GM12878 (cell line): ENCODE data around the gene UQCR10. TPM values are rescaled to one million over a fixed set of nuclear protein-coding genes. Genes with fewer than 3 reads are reported as not detected.

Source experiments
- CEBPZ ChIP-seq: fragments of 150-350 bp; IDR thresholded peaks from 2 replicates; pipeline ENCODE4 v1.6.1; 2016; ENCODE audit warnings: low read depth, low read length
- CUX1 ChIP-seq: IDR thresholded peaks from 2 replicates; pipeline ENCODE4 v1.6.1; 2012; ENCODE audit warnings: improper control_type of control experiment, low read depth, low read length; ENCODE audit not compliant: insufficient replicate concordance
- FOS ChIP-seq: IDR thresholded peaks from 3 replicates; pipeline ENCODE4 v1.6.1; 2011; ENCODE audit warnings: borderline replicate concordance; ENCODE audit not compliant: insufficient read length; ENCODE audit errors: extremely low read depth
- IKZF1 ChIP-seq: fragments of 450-650 bp; conservative IDR thresholded peaks from 2 replicates; pipeline ENCODE4 v1.6.1; 2017; ENCODE audit warnings: antibody characterized with exemption, mild to moderate bottlenecking
- KLF5 ChIP-seq: fragments of 450-650 bp; IDR thresholded peaks from 2 replicates; pipeline ENCODE4 v1.6.1; 2014; ENCODE audit warnings: mild to moderate bottlenecking; ENCODE audit not compliant: partially characterized antibody
- MTA3 ChIP-seq: IDR thresholded peaks from 2 replicates; pipeline ENCODE4 v1.6.1; 2012; ENCODE audit warnings: low read length, inconsistent platforms, borderline replicate concordance
- POLR2AphosphoS5 ChIP-seq: IDR thresholded peaks from 2 replicates; pipeline ENCODE4 v1.6.1; 2011; ENCODE audit warnings: mild to moderate bottlenecking, low read length, inconsistent platforms
- RB1 ChIP-seq: fragments of 450-650 bp; formaldehyde crosslinking; IDR thresholded peaks from 2 replicates; pipeline ENCODE4 v1.6.1; 2017; ENCODE audit warnings: mild to moderate bottlenecking, borderline replicate concordance
- RBBP5 ChIP-seq: fragments of 200-600 bp; sonication (generic); conservative IDR thresholded peaks from 2 replicates; pipeline ENCODE4 v1.6.1; 2016
- RELA ChIP-seq: fragments of 450-650 bp; IDR thresholded peaks from 2 replicates; pipeline ENCODE4 v1.8.0; 2014; ENCODE audit warnings: borderline replicate concordance; ENCODE audit not compliant: partially characterized antibody
- SP1 ChIP-seq: IDR thresholded peaks from one replicate; pipeline ENCODE4 v1.6.1; 2011; ENCODE audit warnings: low read depth, low read length
- SREBF2 ChIP-seq: IDR thresholded peaks from 2 replicates; pipeline ENCODE4 v1.6.1; 2012; ENCODE audit warnings: mild to moderate bottlenecking, low read length
- ZBTB4 ChIP-seq: fragments of 450-650 bp; formaldehyde crosslinking; IDR thresholded peaks from 2 replicates; pipeline ENCODE4 v1.4.0; 2022; ENCODE audit warnings: mild to moderate bottlenecking, moderate library complexity
- polyA plus RNA-seq, 11 experiments: library from polyadenylated mRNA; depleted of rRNA in 4 of 11; unstranded in 6 of 11; stranded (reverse) in 5 of 11; fragments of >200 nt; fragmentation: Nextera tagmentation in 4 of 11; fragmentation: Illumina TruSeq in 1 of 11; extraction: Ambion mirVana in 4 of 11; extraction: Trizol in 1 of 11; gene quantifications; 1 replicate in 1 of 11; 2 replicates in 10 of 11; pipeline versions ENCODE4 v1.2.1 to v1.2.3, GENCODE V29; 2011 to 2016; ENCODE audit warnings: inconsistent platforms in 2 of 11, missing spikeins in 2 of 11, low read depth in 1 of 11
- total RNA-seq, 4 experiments: library from RNA; depleted of rRNA in 3 of 4; stranded (reverse); fragments of >200 nt in 3 of 4; fragmentation: Illumina TruSeq in 1 of 4; extraction: Trizol in 1 of 4; gene quantifications; 2 replicates each; pipeline versions ENCODE4 v1.2.1 to v1.2.3, GENCODE V29; 2013 to 2021
- TF ChIP-seq, protein P1 (sequence below): IDR thresholded peaks from 2 replicates; pipeline ENCODE4 v1.6.1; 2011; ENCODE audit warnings: borderline replicate concordance, low read depth, mild to moderate bottlenecking, moderate library complexity, mixed read lengths, low read length; ENCODE audit not compliant: insufficient read depth; ENCODE audit errors: extremely low read length

Gene UQCR10
- total and polyA plus RNA-seq, 10 of the 15 experiments (the other 5 are each of a cell fraction or from before 2014, with no cell fraction given) = 144 to 1,021 (median 214) TPM

- TF ChIP-seq ZBTB4 (no peak), MTA3 (no peak), RB1 (no peak), FOS (no peak), POLR2AphosphoS5 (no peak), IKZF1 (peak; percentile 27), KLF5 (no peak), CEBPZ (no peak), CUX1 (no peak), RELA (no peak), SREBF2 (no peak), SP1 (no peak), RBBP5 (no peak)
- TF ChIP-seq, protein P1, sequence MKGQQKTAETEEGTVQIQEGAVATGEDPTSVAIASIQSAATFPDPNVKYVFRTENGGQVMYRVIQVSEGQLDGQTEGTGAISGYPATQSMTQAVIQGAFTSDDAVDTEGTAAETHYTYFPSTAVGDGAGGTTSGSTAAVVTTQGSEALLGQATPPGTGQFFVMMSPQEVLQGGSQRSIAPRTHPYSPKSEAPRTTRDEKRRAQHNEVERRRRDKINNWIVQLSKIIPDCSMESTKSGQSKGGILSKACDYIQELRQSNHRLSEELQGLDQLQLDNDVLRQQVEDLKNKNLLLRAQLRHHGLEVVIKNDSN = peak; percentile 22
Observed at GRCh38 chr22:29733362-29734201, 33.6 kb upstream of the UQCR10 start (continued).
